ENCODE results near the gene FMO5.

- no peak for TF ChIP-seq NFRKB (IDR thresholded peaks at IDR 0.05)
- TF ChIP-seq SUZ12 (IDR thresholded peaks at IDR 0.05): no peak
- TF ChIP-seq HDGF (IDR thresholded peaks at IDR 0.05; ENCODE audit: borderline replicate concordance): no peak
- no peak for TF ChIP-seq ELF4 (IDR thresholded peaks at IDR 0.05)
- no peak for TF ChIP-seq BHLHE40 (IDR thresholded peaks at IDR 0.05; ENCODE audit: borderline replicate concordance)
- TF ChIP-seq FOXM1 (IDR thresholded peaks at IDR 0.05; ENCODE audit: borderline replicate concordance): no peak
- TF ChIP-seq PKNOX1 (IDR thresholded peaks at IDR 0.05): no peak
- no peak for TF ChIP-seq TARDBP (IDR thresholded peaks at IDR 0.05)
- TF ChIP-seq CTBP1 (IDR thresholded peaks at IDR 0.05; ENCODE audit: borderline replicate concordance): no peak
- no peak for TF ChIP-seq ZNF384 (IDR thresholded peaks at IDR 0.05)
These were observed 62.1 kb downstream of the FMO5 start for GRCh38 chr1:147163019-147163418.

Data from HEK293T (cell line).